Measurements from ENCODE around the gene MEIS1.

The MEIS1 gene

GRCh38 chr2:66445076-66445924, 10.4 kb downstream of the MEIS1 start:
- FAIRE-seq, result no peak

- FAIRE-seq, result no peak
Measured at GRCh38 chr2:66445925-66446871, 11.3 kb downstream of the MEIS1 start.

GRCh38 chr2:66446941-66447340, 12.0 kb downstream of the MEIS1 start:
- no peak for FAIRE-seq

DNA sequence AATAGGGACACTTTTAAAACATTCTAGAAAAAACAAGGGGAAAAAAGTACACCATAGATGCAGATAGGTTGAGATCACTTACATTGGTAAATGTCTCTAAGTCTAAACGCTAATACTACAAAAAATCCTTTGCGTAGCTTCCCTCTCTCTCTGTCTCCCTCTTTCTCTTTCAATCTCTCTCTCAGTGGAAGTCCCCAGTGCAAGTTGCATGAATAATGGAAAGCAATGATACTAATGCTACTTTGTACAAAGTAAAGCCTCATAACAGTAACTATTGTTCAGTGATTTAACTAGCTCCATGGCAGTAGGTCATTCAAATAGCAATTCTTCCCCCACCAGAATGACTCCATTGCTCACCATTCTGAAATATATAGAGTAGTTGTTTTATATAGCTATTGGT, 12.8 kb downstream of the MEIS1 start:
- FAIRE-seq, result peak; percentile 4

GRCh38 chr2:66448136-66448991, 13.4 kb downstream of the MEIS1 start:
- FAIRE-seq, result peak; percentile 61

- peak; percentile 43 for FAIRE-seq
Measured at GRCh38 chr2:66452214-66452613, 17.3 kb downstream of the MEIS1 start.

DNA sequence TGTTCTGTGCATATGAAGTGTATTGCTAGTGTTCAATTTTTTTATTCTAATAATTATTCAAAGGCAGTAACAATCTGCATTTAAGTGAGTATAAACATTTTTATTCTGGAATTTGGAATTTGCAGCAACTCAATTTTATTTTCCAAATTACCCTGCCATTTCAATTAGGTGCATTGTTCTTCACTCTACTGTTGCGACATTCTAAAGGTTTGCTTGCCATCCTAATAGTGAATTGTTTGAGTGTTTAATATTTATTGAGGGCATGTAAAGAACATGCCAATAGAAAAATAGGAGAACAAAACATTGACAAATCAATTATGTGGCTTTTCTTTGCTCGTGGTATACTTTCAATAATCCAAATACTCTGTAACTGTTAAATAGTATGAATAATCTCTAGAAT, 18.0 kb downstream of the MEIS1 start:
- peak; percentile 45 for FAIRE-seq

- FAIRE-seq, result no peak
Measured at GRCh38 chr2:66455490-66455889, 20.6 kb downstream of the MEIS1 start.

- FAIRE-seq, result no peak
Measured at GRCh38 chr2:66456183-66457041, 21.5 kb downstream of the MEIS1 start.

DNA sequence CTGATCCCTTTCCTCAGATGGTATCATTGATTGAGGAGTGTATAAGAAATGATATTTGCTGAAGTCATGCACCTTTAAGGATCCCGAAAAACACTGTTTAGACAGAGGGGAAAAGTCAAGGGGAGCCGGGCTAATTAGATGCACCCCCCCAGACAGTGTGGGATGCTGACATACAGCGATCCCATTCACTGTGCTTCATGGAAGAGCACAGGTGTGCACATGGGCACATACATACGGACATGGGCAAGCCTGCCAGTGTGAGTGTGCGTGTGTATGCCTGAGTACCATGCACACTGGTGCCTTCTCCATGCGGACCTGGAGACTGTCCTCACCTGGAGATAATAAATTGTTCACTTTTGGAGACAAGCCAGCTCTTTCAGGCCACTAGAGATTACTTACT, 22.6 kb downstream of the MEIS1 start:
- no peak for FAIRE-seq

GRCh38 chr2:66460031-66460430, 25.1 kb downstream of the MEIS1 start:
- no peak for FAIRE-seq

- no peak for FAIRE-seq
Measured at GRCh38 chr2:66461001-66461663, 26.2 kb downstream of the MEIS1 start.

DNA sequence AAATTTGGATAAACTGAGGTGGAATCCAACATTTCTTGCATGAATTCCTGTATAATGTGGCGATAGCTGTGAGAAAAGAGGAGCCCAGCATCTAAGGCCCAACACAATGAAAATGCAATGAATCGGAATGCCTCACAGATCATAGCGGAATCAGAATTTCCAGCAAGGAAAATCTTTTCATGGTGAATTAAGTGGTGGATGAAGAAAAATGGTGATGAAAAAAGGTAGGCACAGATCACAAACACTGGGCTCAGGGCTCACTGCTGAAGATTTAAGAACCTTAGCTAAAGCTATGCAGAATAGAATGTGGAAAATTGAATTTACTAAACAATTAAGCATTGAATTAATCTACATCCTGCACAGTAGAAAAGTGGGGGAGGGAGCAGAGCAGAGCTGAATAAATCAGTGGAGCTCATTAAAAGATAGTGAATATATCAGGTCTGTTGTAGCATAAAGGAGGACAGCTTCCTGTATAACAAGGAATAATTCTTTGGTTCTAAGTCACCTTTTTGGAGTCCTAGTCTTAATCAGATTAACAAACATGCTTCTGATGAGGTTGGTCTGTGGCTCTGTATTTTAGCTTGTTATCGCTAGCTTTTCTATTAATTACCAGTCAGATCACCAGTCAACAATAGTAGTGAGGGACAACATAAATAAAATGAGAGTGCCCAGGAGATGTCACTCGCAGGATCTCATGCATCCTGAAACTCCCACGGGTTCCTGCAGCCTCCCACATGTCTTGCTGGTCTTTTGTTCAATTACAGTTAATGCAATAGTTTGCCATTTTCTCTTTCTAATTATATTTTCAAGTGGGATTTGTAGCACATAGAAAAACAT, 27.0 kb downstream of the MEIS1 start:
- no peak for FAIRE-seq

DNA sequence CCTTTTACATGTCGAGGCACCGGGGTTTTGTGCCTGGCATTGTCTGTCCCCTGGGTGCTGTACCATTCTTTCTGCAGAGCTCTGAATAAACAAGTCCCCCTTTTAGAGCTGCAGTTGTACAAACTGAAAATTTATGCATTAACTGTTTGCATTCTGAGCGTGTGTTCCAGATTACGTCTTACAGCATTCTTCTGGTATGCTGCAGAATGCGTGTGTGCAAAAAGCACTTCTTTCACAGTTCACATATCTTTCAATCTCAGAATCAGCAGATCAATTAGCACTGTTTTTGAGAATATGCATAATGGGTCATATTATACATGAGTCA, 27.5 kb downstream of the MEIS1 start:
- FAIRE-seq, result no peak

DNA sequence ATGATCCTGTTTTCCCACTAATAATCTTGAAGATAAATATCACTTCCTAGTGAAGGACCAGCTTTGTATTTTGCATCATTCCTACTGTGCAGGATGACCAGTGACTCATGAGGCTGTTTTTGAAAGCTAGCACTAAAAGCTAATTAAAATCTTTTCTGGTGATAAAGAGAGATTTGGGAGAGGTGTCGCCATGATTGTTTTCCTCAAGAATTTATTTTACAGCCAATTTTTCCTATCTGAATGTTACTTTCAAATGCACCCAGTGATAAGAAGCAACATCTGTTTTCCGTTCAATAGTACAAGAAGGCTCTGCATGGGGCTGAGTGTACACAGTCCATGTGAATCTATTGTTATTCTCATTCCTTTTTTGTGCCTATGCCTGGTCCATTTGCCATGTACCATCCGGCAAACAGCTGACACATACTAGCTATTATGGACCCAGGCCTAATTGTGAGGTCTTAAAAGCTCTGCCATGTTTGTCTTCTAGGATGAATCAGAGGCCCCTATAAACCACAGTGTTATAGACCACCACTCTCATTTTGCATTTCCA, 28.4 kb downstream of the MEIS1 start:
- FAIRE-seq, result no peak

DNA sequence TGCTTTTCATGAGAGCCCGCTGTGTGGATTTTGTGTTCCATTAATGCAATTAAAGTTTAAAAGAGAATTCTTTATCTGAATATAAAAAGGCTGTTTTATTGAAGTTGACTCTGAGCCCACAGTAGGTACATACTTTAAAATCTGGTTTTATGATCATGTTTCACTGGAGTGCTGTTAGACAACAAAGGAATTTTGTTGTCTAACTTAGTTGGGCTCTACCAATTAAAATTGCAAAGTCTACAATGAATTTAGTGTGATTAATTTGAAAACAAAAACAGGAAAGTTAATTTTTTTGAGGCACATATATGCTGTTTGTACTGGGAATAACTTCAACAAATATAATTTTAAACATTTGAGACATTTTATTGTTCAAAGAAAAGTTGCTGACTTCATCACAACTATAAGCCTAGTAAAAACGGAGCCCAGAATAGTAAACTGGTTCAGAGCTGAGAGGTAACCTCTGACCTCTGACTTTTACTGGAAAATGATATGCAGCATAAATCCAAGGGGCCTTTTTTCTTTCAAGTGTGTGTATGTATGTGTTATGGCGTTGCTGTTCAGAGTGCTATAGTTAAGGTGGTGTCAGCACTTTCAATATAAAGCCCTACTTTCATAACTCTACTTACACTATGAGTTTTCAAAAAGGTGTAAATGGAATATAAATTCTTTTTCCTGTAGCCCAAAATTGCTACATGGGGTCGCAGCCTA, 30.2 kb downstream of the MEIS1 start:
- FAIRE-seq, result peak; percentile 46

DNA sequence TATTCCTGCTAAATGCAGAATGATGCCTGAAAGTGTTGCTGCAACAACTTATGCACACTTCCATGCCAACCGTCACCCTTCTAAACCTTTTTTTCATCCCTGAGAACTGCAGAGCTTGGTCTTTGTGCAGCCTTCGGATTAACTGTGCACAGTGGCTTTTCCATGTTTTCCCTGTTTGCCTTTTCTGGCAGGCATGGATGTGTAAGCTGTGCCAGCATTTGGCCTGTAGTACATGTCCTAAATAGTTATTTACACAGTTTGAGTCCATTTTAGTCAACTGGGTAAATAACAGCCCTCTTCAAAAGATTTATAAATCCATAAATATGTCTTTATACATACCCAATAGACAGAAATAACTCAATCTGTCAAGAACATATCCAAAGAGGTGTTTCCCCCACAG, 31.5 kb downstream of the MEIS1 start:
- FAIRE-seq, result no peak

GRCh38 chr2:66467718-66468117, 32.8 kb downstream of the MEIS1 start:
- no peak for FAIRE-seq

GRCh38 chr2:66469214-66469902, 34.4 kb downstream of the MEIS1 start:
- FAIRE-seq, result no peak
